Esophagus muscularis mucosa (tissue), 4 donors: ENCODE results near the gene ZBED2. TPM values are rescaled to one million over a fixed set of nuclear protein-coding genes. Genes with fewer than 3 reads are reported as not detected.

Experiments
- DNase-seq: peaks from one replicate; pipeline ENCODE4 v3.0.0-alpha.2; 2017; ENCODE audit errors: extremely low spot score
- H3K27ac ChIP-seq, 4 donors: fragments of 200-600 bp; sonication (generic); replicated peaks in 1 of 4; 1 replicate in 3 of 4; 2 replicates in 1 of 4; pipeline ENCODE4 v1.5.1; 2016 to 2019; ENCODE audit warnings: mild to moderate bottlenecking in 1 of 4
- H3K27me3 ChIP-seq, 4 donors: fragments of 200-600 bp; sonication (generic); one replicate each; pipeline versions ENCODE4 v1.5.1 to v1.6.0; 2016 to 2019
- H3K36me3 ChIP-seq, 4 donors: fragments of 200-600 bp; sonication (generic); one replicate each; pipeline ENCODE4 v1.5.1; 2016 to 2019
- H3K4me1 ChIP-seq, 4 donors: fragments of 200-600 bp; sonication (generic); one replicate each; pipeline ENCODE4 v1.5.1; 2016 to 2019
- H3K4me3 ChIP-seq, 4 donors: fragments of 200-600 bp; sonication (generic); 1 replicate in 2 of 4; 2 replicates in 2 of 4; pipeline ENCODE4 v1.5.1; 2016 to 2019; ENCODE audit warnings: mild to moderate bottlenecking in 4 of 4, moderate library complexity in 1 of 4
- H3K9me3 ChIP-seq, 4 donors: fragments of 200-600 bp; sonication (generic); 1 replicate in 3 of 4; 2 replicates in 1 of 4; pipeline ENCODE4 v1.5.1; 2016 to 2019
- CTCF ChIP-seq, 3 experiments: fragments of 200-600 bp in 2 of 3; fragments of 450-650 bp in 1 of 3; sonication (generic) in 2 of 3; IDR thresholded peaks; one replicate each; pipeline ENCODE4 v1.5.1; 2017 to 2019; ENCODE audit warnings: antibody characterized with exemption in 3 of 3, mild to moderate bottlenecking in 2 of 3, moderate library complexity in 1 of 3
- EP300 ChIP-seq: sonication (generic); formaldehyde crosslinking; IDR thresholded peaks from one replicate; pipeline ENCODE4 v1.6.1; 2017; ENCODE audit warnings: antibody characterized with exemption
- POLR2A ChIP-seq: fragments of 450-650 bp; IDR thresholded peaks from one replicate; pipeline ENCODE4 v1.6.1; 2017; ENCODE audit warnings: antibody characterized with exemption, moderate library complexity, mild to moderate bottlenecking, low read depth
- POLR2AphosphoS5 ChIP-seq, 2 donors: sonication (generic); formaldehyde crosslinking; IDR thresholded peaks; one replicate each; pipeline ENCODE4 v1.6.1; 2017; ENCODE audit warnings: antibody characterized with exemption in 2 of 2
- WGBS: methylation state at CpG from one replicate; pipeline ENCODE4 v1.1.5; 2018; 5-methylcytosine and 5-hydroxymethylcytosine counted together
- intact Hi-C: fragments of 100-400 bp; cut with DNase I; formaldehyde crosslinking; loops from one replicate; pipeline ENCODE4 v1.15.1; 2023
- total RNA-seq, 4 donors: library from RNA; depleted of rRNA; stranded (reverse); fragments of >200 nt; gene quantifications; one replicate each; pipeline versions ENCODE4 v1.1.0 to v1.2.1, GENCODE V29; 2016

ZBED2 gene
- total RNA-seq, 4 donors from 2014 or later = 0.13 TPM; not detected in 3

DNA sequence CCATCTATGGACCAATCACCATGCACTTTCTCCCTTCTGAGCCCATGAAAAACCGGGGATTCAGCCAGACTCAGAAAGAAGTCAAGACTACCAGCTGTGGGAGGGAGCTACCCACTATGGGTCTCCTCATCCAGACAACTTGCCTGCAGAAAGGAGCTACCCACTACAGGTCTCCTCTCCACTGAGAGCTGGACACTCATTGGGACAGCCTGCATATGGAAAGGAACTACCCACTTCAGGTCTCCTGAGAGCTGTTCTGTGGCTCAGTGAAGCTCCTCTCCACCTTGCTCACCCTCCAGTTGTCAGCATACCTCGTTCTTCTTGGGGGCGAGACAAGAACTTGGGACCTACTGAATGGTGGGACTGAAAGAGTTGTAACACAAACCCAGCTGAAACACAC lies 22.3 kb upstream of the ZBED2 start:
- Histone ChIP-seq H3K27ac (no peak overlapping the region), H3K36me3 (no peaks in the 10 kb centered on the region), H3K4me3 (no peak overlapping the region), H3K9me3 (no peaks in the 10 kb centered on the region), H3K27me3 (no peaks in the 10 kb centered on the region), H3K4me1 (no peaks in the 10 kb centered on the region)
- TF ChIP-seq EP300 (no peak), POLR2A (no peak), POLR2AphosphoS5 (IDR thresholded peaks at IDR 0.05) (no peak), CTCF (IDR thresholded peaks at IDR 0.05) (no peak)
- intact Hi-C loops = no loop called here
- no CpG with 5 or more reads among the region's 3 CpGs for WGBS
- no peak for DNase-seq

GRCh38 chr3:111616417-111617105 lies 21.4 kb upstream of the ZBED2 start:
- no peak for DNase-seq
- Histone ChIP-seq H3K4me1 (no peaks in the 10 kb centered on the region), H3K36me3 (no peaks in the 10 kb centered on the region), H3K27me3 (no peaks in the 10 kb centered on the region), H3K4me3 (no peak overlapping the region), H3K9me3 (no peaks in the 10 kb centered on the region), H3K27ac (no peak overlapping the region)
- 71% methylated on average over 2 of the region's 6 CpGs for WGBS
- TF ChIP-seq EP300 = no peak
- TF ChIP-seq POLR2AphosphoS5 (IDR thresholded peaks at IDR 0.05) = no peak
- TF ChIP-seq CTCF (IDR thresholded peaks at IDR 0.05) = no peak
- TF ChIP-seq POLR2A = no peak
- intact Hi-C loops = no loop called here

DNA sequence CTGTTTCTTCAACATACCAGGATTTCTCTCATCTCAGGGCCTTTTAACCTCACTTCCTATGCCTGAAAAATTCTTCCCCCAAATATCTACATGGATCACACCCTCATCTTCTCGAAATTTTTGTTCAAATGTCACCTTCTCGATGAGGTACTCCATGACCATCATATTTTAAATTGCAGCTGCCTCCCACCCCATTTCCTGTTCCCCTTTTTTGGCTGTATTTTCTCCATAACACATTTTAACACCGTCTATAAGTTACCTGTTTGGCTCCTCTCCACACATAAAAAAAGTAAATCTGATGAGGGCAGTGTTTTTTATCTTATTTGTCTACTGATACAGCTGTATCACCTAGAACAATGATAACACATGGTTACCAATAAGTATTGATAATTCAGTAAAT lies 20.7 kb upstream of the ZBED2 start:
- Histone ChIP-seq H3K27me3 (no peaks in the 10 kb centered on the region), H3K36me3 (no peaks in the 10 kb centered on the region), H3K4me1 (no peaks in the 10 kb centered on the region), H3K27ac (no peak overlapping the region), H3K4me3 (no peak overlapping the region), H3K9me3 (no peaks in the 10 kb centered on the region)
- DNase-seq = no peak
- intact Hi-C loops = no loop called here
- WGBS = 61% methylated on average over 3 of the region's 3 CpGs
- no peak for TF ChIP-seq POLR2A
- no peak for TF ChIP-seq POLR2AphosphoS5 (IDR thresholded peaks at IDR 0.05)
- TF ChIP-seq EP300 = no peak
- TF ChIP-seq CTCF (IDR thresholded peaks at IDR 0.05) = no peak

GRCh38 chr3:111613294-111613693 lies 18.1 kb upstream of the ZBED2 start:
- DNase-seq = no peak
- H3K36me3 ChIP-seq = no peaks in the 10 kb centered on the region
- no peaks in the 10 kb centered on the region for H3K4me1 ChIP-seq
- intact Hi-C loops = no loop called here
- WGBS = 64% methylated on average over 1 of the region's 1 CpG
- H3K27ac ChIP-seq = no peak overlapping the region
- H3K4me3 ChIP-seq = no peak overlapping the region
- no peaks in the 10 kb centered on the region for H3K9me3 ChIP-seq
- H3K27me3 ChIP-seq = no peaks in the 10 kb centered on the region
- TF ChIP-seq EP300 = no peak
- TF ChIP-seq POLR2AphosphoS5 (IDR thresholded peaks at IDR 0.05) = no peak
- TF ChIP-seq POLR2A = no peak
- TF ChIP-seq CTCF (IDR thresholded peaks at IDR 0.05) = no peak

DNA sequence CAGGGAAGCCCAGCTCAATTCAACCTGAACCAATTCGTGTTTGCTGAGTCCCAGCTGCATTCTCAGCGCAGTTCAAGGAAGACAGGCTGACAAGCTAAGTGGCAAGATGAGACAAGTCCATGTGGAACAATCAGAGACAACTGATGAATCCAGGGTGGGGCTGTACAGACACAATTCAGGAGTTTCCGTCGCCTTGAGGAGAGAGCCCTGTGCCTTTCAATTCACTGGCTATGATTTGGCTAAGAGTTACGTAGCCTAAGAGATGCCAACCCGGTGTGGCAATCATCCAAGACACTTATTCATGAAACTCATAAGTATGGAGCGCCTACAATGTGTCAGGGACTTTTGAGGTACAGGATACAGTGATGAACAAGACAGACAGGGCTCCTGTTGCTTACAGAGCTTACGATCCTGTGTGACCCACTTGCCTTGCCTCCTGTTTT lies 15.5 kb upstream of the ZBED2 start:
- no peak overlapping the region for H3K4me3 ChIP-seq
- TF ChIP-seq POLR2AphosphoS5 (IDR thresholded peaks at IDR 0.05) (no peak), EP300 (no peak), POLR2A (no peak), CTCF (IDR thresholded peaks at IDR 0.05) (no peak)
- H3K9me3 ChIP-seq = no peaks in the 10 kb centered on the region
- H3K27me3 ChIP-seq = no peaks in the 10 kb centered on the region
- WGBS = 86% methylated on average over 6 of the region's 8 CpGs
- no peaks in the 10 kb centered on the region for H3K4me1 ChIP-seq
- H3K36me3 ChIP-seq = no peaks in the 10 kb centered on the region
- intact Hi-C loops = no loop called here
- no peak overlapping the region for H3K27ac ChIP-seq
- no peak for DNase-seq
